ENCODE results near the gene C1QTNF12.

C1QTNF12 gene

GRCh38 chr1:1281533-1282321 lies 35.2 kb upstream of the C1QTNF12 start:
- peak; percentile 87 for DNase-seq (ENCODE audit: low spot score)

- DNase-seq (ENCODE audit: low spot score), result no peak
Observed at GRCh38 chr1:1280782-1281481, 34.4 kb upstream of the C1QTNF12 start.

- DNase-seq (ENCODE audit: low spot score), result no peak
Observed at GRCh38 chr1:1279028-1279427, 32.5 kb upstream of the C1QTNF12 start.

- no peak for DNase-seq (ENCODE audit: low spot score)
Observed at GRCh38 chr1:1278620-1279019, 32.1 kb upstream of the C1QTNF12 start.

GRCh38 chr1:1275836-1276235 lies 29.3 kb upstream of the C1QTNF12 start:
- DNase-seq (ENCODE audit: low spot score), result no peak

GRCh38 chr1:1274931-1275431 lies 28.5 kb upstream of the C1QTNF12 start:
- no peak for DNase-seq (ENCODE audit: low spot score)

GRCh38 chr1:1274299-1274930 lies 27.9 kb upstream of the C1QTNF12 start:
- no peak for DNase-seq (ENCODE audit: low spot score)

- DNase-seq (ENCODE audit: low spot score), result peak; percentile 99
Observed at GRCh38 chr1:1273512-1274298, 27.2 kb upstream of the C1QTNF12 start, which contains the start of gene UBE2J2. Gene UBE2J2 (minus strand): TSS chr1:1273854. CDS start chr1:1267992, 5,862 bp downstream.

- no peak for DNase-seq (ENCODE audit: low spot score)
Observed at GRCh38 chr1:1273209-1273511, 26.6 kb upstream of the C1QTNF12 start.

- DNase-seq (ENCODE audit: low spot score), result no peak
Observed at GRCh38 chr1:1272341-1273208, 26.1 kb upstream of the C1QTNF12 start.

GRCh38 chr1:1270813-1271212 lies 24.3 kb upstream of the C1QTNF12 start:
- DNase-seq (ENCODE audit: low spot score), result no peak

GRCh38 chr1:1268284-1268682 lies 21.8 kb upstream of the C1QTNF12 start:
- no peak for DNase-seq (ENCODE audit: low spot score)

- DNase-seq (ENCODE audit: low spot score), result no peak
Observed at GRCh38 chr1:1267488-1268283, 21.2 kb upstream of the C1QTNF12 start.

GRCh38 chr1:1264868-1265272 lies 18.3 kb upstream of the C1QTNF12 start:
- DNase-seq (ENCODE audit: low spot score), result peak; percentile 94

- no peak for DNase-seq (ENCODE audit: low spot score)
Observed at GRCh38 chr1:1264026-1264425, 17.5 kb upstream of the C1QTNF12 start.

- no peak for DNase-seq (ENCODE audit: low spot score)
Observed at GRCh38 chr1:1262758-1263157, 16.2 kb upstream of the C1QTNF12 start.

- DNase-seq (ENCODE audit: low spot score), result no peak
Observed at GRCh38 chr1:1262071-1262470, 15.5 kb upstream of the C1QTNF12 start.

GRCh38 chr1:1260843-1261560 lies 14.5 kb upstream of the C1QTNF12 start:
- DNase-seq (ENCODE audit: low spot score), result no peak

- DNase-seq (ENCODE audit: low spot score), result no peak
Observed at GRCh38 chr1:1259951-1260600, 13.6 kb upstream of the C1QTNF12 start.

All from AG08396 (cell line).